IPS-NIHi11 (cell line): ENCODE data around the gene DOK7.

Source experiments
- DNase-seq: peaks from one replicate; pipeline ENCODE4 v3.0.0; 2012; ENCODE audit warnings: mixed read lengths, low spot score

Gene DOK7

GRCh38 chr4:3463556-3464348 is 646 bp downstream of the DOK7 start:
- DNase-seq, result no peak

- no peak for DNase-seq
These were observed 1.3 kb downstream of the DOK7 start for GRCh38 chr4:3464349-3464905.

GRCh38 chr4:3464911-3465697 is 2.0 kb downstream of the DOK7 start:
- DNase-seq, result no peak

DNA sequence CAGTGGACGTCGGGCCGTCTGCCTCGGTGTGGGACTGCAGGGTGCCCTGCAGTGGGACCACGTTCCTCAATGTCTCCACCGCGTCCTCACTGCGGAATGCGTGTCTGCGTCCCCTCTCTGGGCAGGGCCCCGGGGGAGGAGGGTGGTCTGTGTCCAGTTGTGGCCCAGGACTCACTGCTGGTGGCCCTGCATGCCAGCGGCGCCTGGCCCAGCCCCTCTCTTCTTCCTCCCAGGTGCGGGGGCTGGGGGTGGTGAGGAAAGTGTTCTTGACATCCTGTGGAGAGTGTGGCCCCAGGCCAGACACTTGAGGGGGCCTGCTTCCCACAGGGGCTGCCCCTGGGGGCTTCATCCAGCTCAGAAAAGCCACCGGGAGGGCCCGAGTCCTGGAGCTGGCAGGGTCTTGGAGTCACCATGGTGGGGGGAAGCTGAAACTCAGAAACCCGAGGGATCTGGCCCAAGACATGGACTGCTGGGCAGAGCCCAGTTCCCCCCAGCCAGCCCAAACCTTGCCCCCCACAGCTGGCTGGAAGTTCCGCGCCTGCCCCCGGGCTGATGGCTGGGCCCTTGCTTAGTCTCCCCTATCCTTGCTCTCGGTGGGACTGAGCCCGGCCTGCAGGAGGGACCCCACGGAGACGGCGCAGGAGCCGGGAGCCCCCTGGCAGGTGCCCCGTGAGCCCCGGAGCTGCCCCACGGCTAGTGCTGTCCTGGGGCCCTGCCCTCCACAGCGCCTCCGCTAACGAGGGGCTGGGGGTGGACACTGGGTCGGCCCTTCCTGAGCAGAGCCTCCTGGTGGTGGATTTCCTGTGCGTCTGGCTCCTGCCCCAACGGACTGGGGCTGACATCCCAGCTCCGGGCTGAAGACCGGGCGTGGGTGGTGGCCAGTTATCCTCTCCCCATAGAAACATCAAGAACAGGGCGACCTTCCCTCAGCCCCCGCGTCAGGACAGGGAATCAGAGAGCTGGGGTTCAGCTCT is 2.9 kb downstream of the DOK7 start:
- peak; percentile 90 for DNase-seq

DNA sequence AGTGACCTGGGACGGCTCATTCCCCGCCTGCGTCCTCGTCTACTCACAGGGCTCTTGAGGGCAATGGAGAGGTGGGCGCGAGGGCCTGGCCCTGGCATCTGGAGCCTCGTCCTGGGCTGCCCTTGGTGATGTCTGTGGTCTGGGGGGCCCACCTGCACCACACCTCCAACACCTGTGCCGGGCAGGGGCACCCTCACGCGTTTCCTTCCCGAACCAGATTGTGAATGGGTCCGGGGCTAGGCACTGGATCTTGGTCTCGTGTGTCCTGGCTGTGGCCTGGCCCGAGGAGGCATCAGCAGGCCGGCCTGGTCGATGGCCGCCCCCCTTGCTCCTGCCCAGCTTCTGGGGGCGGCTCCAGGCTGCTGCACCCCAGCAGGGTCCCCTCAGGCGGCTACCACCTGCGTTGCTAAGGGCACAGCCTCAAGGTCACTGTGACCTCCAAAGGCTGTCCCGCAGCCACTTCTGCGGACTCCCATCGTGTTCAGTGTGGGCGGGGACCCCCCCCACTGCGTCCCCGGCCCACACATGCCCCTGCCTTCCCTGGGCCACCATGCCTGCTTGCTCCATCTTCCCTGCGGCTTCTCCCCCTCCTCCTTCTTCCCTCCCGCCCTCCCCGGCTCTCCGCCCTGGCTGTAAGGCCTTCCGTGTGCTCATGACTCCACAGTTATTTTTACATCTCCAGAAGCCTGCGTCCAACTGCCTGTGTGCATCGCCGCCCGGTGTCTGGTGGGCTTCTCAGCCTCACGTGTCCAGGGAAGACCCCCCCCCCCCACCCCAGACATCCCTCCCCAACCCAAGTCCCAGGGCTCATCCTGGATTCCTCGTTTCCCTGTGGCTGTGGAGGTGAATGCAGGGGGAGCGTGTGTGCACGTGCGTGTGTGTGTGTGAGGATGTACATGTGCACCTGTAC is 3.8 kb downstream of the DOK7 start:
- DNase-seq, result no peak

DNA sequence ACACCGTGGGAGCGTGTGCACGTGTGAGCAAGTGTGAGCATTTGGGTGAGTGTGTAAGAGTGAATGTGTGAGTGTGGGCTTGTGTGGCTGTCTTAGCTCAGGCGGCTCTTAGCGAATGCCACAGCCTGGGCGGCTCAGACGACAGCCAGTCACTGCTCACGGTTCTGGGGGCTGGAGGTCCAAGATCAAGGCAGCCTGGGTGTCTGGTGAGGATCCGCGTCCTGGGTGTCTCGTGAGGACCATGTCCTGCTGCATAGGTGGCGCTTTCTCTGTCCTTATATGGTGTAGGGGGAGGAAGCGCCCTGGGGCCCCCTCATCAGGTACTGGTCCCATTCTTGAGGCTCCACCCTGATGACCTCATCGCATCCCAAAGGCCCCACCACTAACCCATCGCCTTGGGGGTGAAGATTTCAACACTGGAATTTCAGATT is 4.5 kb downstream of the DOK7 start:
- no peak for DNase-seq

DNA sequence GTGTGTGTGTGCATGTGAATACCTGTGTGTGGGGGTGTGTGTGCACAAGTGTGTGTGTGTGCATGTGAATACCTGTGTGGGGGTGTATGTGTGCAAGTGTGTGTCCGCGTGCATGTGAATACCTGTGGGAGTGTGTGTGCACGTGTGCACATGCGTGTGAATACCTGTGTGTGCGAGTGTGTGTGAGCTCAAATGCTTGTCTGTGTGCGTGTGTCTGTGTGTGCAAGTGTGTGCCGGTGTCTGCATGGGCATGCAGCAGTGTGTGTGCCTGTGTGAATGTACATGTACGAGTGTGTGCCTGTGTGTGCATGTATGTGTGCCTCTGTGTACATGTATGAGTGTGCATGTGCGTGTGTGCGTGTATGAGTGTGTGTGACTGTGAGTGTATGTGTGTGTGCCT is 5.0 kb downstream of the DOK7 start:
- no peak for DNase-seq

- DNase-seq, result no peak
These were observed 5.7 kb downstream of the DOK7 start for GRCh38 chr4:3468804-3469203.

DNA sequence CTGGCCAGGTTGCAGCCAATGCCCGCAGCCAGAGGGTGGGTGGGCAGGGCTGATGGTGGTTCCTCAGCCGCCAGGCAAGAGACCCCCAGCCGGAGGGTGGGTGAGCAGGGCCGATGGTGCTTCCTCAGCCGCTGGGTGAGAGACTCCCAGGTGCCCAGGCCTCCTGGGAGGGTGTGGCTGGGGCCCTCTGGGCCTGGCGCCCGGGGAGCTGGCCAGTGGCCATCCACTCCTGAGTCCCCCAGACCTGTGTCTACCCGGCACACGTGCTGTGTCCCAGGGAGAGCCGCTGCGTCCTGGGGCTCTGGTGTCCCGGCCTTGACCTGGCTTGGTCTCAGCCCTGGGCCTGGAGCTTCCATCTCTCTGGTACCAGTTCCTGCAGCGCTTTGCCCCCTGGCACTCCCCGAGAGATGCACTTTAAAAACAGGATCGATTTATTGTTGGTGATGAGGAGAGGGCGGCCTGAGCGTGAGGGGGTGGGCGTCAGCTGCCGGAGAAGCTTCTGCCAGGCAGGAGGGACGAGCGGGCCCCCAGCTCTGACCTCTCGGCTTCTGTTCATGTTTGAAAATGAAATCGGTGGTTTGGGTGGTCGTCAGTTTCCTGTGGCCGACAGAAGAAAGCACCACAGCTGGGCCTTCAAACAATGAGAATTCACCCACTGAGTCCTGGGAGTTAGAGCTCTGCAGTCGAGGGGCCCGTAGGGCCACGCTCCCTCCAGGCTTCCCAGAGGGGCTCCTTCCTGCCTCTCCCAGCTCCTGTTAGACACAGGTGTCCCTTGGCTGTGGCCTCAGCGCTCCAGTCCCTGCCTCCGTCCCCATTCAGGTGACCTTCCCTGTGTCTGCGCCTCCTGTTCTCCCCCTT is 6.5 kb downstream of the DOK7 start:
- no peak for DNase-seq

DNA sequence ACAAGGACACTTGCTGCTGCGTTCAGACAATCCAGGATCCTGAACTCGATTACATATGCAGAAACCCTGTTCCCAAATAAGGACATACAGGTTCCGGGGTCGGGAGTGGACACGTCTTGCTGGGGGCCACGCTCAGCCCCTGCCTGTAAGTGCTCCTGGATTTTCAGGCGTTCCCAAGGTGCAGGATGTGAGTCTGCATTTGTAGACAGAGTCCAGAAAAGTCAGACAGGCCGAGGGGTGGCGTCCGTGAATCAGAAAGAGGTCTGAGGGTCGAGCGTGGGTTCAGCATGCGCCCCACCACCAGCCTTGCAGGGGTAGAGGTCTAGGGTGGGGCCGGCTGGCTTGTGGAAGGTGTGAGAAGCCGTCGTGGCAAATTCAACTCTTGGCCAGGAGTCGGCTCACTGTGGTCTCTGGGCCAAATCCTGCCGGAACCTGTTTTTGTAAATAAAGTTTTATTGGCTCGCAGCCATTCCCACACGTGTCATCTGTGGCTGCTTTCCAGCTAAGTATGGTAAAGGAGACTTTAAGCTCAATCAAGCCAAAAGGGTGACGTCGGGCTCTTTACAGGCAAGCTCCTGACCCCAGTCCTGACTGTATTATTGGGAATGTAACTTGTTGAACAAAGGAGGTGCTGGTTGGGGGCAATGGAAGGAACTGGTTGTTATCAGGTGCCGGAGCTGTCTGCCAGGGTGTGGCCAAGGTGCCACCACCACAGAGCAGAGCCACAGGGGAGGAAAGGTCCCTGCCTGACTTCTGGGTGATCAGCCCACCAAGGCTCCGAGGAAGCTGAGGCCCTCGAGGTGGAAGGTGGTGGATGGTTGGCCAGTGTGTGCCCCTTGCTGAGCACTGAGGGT is 7.4 kb downstream of the DOK7 start:
- DNase-seq, result no peak

GRCh38 chr4:3471098-3471760 is 8.1 kb downstream of the DOK7 start:
- no peak for DNase-seq

DNA sequence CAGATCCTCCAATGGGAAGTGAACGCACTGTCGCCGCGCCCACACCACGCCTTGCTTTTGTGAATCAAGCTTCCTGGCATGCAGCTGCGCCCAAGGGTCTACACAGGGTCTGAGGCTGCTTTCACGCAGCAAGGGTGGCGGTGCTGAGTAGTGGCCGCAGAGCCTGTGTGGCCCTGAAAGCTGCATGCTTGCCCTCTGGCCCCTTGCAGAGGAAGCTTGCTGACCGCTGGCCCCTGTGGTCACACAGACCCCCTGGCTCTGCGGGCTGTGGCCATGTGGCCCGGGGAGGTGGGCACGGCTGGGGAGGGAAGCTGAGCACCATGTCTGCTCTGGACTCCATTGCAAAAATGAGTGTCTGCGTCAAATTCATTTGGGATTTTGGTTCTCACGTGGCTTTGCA is 8.8 kb downstream of the DOK7 start:
- DNase-seq, result no peak

DNA sequence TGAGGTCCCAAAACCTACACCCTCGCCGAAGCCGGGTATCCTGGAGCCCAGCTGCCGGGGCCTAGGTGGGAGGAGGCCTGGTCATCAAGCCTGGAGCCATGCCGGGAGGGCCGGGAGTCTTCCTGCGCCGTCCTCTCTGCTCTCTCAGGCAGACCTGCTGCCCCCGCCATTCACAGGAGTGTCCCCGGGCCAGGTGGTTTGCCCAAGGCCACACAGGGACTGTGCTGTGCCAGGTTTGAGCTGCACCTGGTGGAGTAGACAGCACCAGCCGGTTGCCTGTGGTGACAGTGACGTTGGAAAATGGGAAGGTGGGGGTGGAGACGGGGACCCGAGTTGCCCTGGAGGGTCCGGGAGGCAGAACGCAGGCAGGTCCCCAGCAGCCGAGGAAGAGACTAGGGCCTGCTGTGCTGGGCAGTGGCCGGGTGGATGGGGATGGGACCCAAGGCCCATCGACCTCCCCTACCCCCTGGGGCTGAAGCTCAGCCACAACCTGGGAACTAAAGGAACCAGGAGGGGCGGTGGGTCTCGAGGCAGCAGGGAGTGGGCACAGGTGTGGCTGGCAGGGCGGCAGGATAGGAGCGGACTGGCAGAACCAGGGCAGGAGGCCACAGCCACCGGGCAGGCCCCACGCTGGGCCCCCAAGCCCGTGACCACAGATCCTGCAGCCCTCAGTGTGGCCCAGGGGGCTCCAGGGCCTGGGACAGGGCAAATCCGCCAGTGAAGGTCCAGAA is 9.5 kb downstream of the DOK7 start:
- no peak for DNase-seq

GRCh38 chr4:3473181-3473950 is 10.3 kb downstream of the DOK7 start:
- no peak for DNase-seq

DNA sequence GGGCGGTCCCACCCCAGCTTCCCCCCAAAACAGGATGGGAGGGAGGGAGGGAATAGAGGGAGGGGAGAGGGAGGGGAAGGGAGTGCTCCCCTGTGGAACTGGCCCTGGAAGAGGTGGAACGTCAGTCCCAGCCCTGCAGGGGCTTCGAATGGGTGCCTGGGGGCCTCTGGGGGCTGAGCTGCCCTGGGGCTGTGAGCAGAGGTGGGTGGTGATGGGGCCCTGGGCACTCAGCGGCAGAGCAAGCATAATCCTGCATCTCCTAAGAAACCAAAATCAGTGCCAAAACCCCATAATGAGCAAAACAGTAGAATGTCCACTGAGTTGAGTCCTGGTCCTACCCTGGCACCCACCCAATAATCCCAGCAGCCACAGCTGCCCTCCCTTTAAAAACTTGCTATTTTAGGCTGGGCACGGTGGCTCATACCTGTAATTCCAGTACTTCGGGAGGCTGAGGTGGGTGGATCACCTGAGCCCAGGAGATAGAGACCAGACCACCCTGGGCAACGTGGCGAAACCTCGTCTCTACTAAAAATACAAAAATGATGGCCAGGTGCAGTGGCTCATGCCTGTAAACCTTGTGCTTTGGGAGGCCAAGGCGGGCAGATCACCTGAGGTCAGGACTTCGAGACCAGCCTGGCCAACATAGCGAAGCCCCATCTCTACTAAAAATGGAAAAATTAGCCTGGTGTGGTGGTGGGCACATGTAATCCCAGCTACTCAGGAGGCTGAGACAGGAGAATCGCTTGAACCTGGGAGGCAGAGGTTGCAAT is 11.1 kb downstream of the DOK7 start:
- no peak for DNase-seq
